ENCODE measurements around the gene SEC14L5. TPM values are rescaled to one million over a fixed set of nuclear protein-coding genes. Genes with fewer than 3 reads are reported as not detected.

Gene SEC14L5
- total RNA-seq, 2 experiments from 2014 or later: 0.09 to 0.28 TPM

DNA sequence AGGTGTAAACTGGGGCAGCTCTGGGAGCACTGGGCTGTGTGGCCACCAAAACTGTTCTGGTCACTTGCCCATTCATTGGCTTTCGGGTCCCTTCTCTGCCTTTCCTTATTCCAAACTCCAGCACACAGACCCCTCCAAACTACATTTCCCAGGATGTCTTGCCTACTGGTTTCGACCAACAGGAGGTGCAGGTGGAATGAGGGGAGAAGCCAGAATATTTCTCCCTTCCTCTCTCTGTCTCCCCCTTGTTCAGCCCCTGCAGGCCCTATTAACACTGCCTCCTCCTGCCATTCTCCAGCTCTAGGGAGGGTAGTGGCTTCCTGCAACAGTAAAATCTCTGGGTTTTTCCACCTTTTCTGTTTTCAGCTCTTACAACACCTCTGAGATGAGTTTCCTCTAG is 88.8 kb downstream of the SEC14L5 start:
- ChIA-PET POLR2A (no interaction called here), CTCF (interaction anchor here (0.5 kb wide), 1 partner anchor 726 kb away, joined by 4 read pairs; no protein-coding TSS in a partner anchor)
- no peaks in the 10 kb centered on the region for H3K9me3 Mint-ChIP-seq (ENCODE audit: low read depth)
- DNase-seq (no peak), ATAC-seq (no peak)
- intact Hi-C loops (cut with DNase I, micrococcal nuclease): no loop called here
- no peaks in the 10 kb centered on the region for H3K36me3 Mint-ChIP-seq (ENCODE audit: low read depth)
- no peak overlapping the region for H3K27ac Mint-ChIP-seq
- H3K4me1 Mint-ChIP-seq: no peaks in the 10 kb centered on the region
- H3K4me3 Mint-ChIP-seq: no peak overlapping the region
- no peaks in the 10 kb centered on the region for H3K27me3 Mint-ChIP-seq

GRCh38 chr16:5054876-5055865 is 97.0 kb downstream of the SEC14L5 start:
- Mint-ChIP-seq H3K4me3 (no peak overlapping the region), H3K36me3 (ENCODE audit: low read depth) (no peaks in the 10 kb centered on the region), H3K27me3 (no peaks in the 10 kb centered on the region), H3K9me3 (ENCODE audit: low read depth) (no peaks in the 10 kb centered on the region), H3K27ac (no peak overlapping the region), H3K4me1 (no peaks in the 10 kb centered on the region)
- ATAC-seq: no peak
- no peak for DNase-seq
- CTCF ChIA-PET: no interaction called here
- intact Hi-C loops (cut with DNase I, micrococcal nuclease): no loop called here
- POLR2A ChIA-PET: no interaction called here

DNA sequence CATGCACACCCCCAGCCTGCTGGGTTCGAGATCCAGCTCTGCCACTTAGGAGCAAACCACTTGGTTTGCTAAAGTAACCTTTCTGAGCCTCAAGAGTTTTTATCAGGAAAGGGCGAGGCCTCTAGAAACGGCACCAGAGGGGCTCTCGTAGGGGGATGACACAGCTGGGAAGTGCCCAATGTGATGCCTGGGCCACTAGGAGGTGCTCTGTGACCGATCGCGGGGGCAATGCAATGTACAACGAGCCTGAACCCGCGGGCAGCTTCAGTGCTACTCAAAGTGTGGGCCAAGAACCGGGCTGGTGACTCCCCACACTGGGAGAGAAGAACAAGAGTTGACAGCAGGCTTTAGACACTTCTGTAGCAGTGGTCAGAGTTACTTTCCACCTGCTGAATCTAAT is 98.2 kb downstream of the SEC14L5 start:
- DNase-seq (peak; percentile 73), ATAC-seq (peak; percentile 93)
- Mint-ChIP-seq H3K27me3 (no peaks in the 10 kb centered on the region), H3K27ac (no peak overlapping the region), H3K36me3 (ENCODE audit: low read depth) (no peaks in the 10 kb centered on the region), H3K4me1 (no peaks in the 10 kb centered on the region), H3K9me3 (ENCODE audit: low read depth) (no peaks in the 10 kb centered on the region), H3K4me3 (no peak overlapping the region)
- POLR2A ChIA-PET: no interaction called here
- CTCF ChIA-PET: interaction anchor here (0.6 to 1.7 kb wide), 8 partner anchors 9 to 176 kb away, joined by 3 to 6 read pairs (median 4); no protein-coding TSS in a partner anchor
- intact Hi-C loops (cut with DNase I, micrococcal nuclease): loop anchor here (1.0 to 2.0 kb wide), 2 partner anchors 36 kb away; no protein-coding TSS in a partner anchor

- Mint-ChIP-seq H3K36me3 (ENCODE audit: low read depth) (no peaks in the 10 kb centered on the region), H3K4me1 (no peaks in the 10 kb centered on the region), H3K27me3 (no peaks in the 10 kb centered on the region), H3K27ac (no peak overlapping the region), H3K9me3 (ENCODE audit: low read depth) (no peaks in the 10 kb centered on the region), H3K4me3 (no peak overlapping the region)
- POLR2A ChIA-PET: interaction anchor here (0.8 kb wide), 1 partner anchor 26 kb away, joined by 3 read pairs; no protein-coding TSS in a partner anchor
- CTCF ChIA-PET: no interaction called here
- DNase-seq: no peak
- no peak for ATAC-seq
- intact Hi-C loops (cut with DNase I, micrococcal nuclease): no loop called here
Measured at GRCh38 chr16:5058476-5058875, 100.3 kb downstream of the SEC14L5 start.

GRCh38 chr16:5059386-5060072 is 101.4 kb downstream of the SEC14L5 start:
- no peak for ATAC-seq
- no peaks in the 10 kb centered on the region for H3K36me3 Mint-ChIP-seq (ENCODE audit: low read depth)

GRCh38 chr16:5060073-5060641 is 102.0 kb downstream of the SEC14L5 start:
- H3K27ac Mint-ChIP-seq: no peak overlapping the region
- H3K9me3 Mint-ChIP-seq (ENCODE audit: low read depth): no peaks in the 10 kb centered on the region
- no peak for DNase-seq
- no peaks in the 10 kb centered on the region for H3K27me3 Mint-ChIP-seq
- intact Hi-C loops (cut with DNase I, micrococcal nuclease): no loop called here
- ATAC-seq: no peak
- no peaks in the 10 kb centered on the region for H3K4me1 Mint-ChIP-seq
- CTCF ChIA-PET: no interaction called here
- H3K4me3 Mint-ChIP-seq: no peak overlapping the region
- POLR2A ChIA-PET: no interaction called here
- H3K36me3 Mint-ChIP-seq (ENCODE audit: low read depth): no peaks in the 10 kb centered on the region

More at GRCh38 chr16:5059386-5060072, 101.4 kb downstream of the SEC14L5 start:
- Mint-ChIP-seq H3K4me3 (no peak overlapping the region), H3K27me3 (no peaks in the 10 kb centered on the region), H3K4me1 (no peaks in the 10 kb centered on the region), H3K9me3 (ENCODE audit: low read depth) (no peaks in the 10 kb centered on the region), H3K27ac (no peak overlapping the region)
- DNase-seq: no peak
- intact Hi-C loops (cut with DNase I, micrococcal nuclease): no loop called here
- ChIA-PET CTCF (no interaction called here), POLR2A (no interaction called here)

- Mint-ChIP-seq H3K9me3 (ENCODE audit: low read depth) (no peaks in the 10 kb centered on the region), H3K4me1 (no peaks in the 10 kb centered on the region), H3K36me3 (ENCODE audit: low read depth) (no peaks in the 10 kb centered on the region), H3K27me3 (no peaks in the 10 kb centered on the region), H3K27ac (no peak overlapping the region), H3K4me3 (no peak overlapping the region)
- ATAC-seq (no peak), DNase-seq (no peak)
- ChIA-PET CTCF (no interaction called here), POLR2A (no interaction called here)
- intact Hi-C loops (cut with DNase I, micrococcal nuclease): no loop called here
Measured at GRCh38 chr16:5062051-5062450, 103.9 kb downstream of the SEC14L5 start.

DNA sequence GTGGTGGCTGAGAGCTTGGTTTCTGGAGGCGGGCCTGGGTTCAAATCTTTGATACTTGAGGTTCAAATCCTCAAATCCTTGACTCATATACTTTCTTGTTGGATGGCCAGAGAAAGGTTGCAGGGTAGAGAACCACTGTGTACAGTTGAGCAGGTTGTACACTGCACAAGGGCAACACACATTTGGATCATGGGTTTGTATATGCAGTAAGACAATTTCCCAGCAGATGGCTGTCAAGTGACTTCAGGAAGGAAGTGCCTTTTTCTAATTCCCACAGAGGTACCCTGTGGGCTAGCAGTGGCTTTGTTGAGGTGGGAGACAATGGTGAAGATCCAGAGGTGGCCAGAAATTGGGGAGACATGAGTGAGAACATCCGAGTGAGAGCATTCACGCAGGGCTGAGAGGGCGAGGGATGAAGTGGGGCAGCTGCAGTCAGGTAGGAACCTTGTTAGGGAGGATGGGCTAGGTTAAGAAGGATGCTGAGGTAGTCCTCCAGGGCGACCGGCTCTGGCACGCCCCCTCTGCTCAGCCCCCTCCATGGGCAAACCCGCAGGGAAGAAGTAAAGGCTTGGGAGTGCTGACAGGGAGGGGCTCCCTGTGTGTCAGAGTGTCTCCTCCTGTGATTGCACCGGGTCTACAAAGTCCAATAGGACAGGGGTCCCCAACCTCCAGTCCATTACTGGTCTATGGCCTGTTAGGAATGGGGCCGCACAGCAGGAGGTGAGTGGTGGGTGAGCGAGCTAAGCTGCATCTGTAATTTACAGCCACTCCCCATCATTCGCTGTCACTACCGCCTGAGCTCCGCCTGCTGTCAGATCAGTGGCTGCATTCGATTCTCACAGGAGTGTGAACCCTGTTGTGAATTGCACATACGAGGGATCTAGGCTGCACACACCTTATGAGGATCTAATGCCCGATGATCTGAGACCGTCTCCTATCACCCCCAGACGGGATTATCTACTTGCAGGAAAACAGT is 104.9 kb downstream of the SEC14L5 start:
- no peak for DNase-seq
- Mint-ChIP-seq H3K27me3 (no peaks in the 10 kb centered on the region), H3K4me3 (no peak overlapping the region), H3K9me3 (ENCODE audit: low read depth) (no peaks in the 10 kb centered on the region), H3K27ac (no peak overlapping the region), H3K36me3 (ENCODE audit: low read depth) (no peaks in the 10 kb centered on the region), H3K4me1 (no peaks in the 10 kb centered on the region)
- intact Hi-C loops (cut with DNase I, micrococcal nuclease): no loop called here
- POLR2A ChIA-PET: no interaction called here
- CTCF ChIA-PET: no interaction called here
- no peak for ATAC-seq

GRCh38 chr16:5064915-5065314 is 106.8 kb downstream of the SEC14L5 start:
- Mint-ChIP-seq H3K4me1 (no peaks in the 10 kb centered on the region), H3K27me3 (no peaks in the 10 kb centered on the region), H3K36me3 (ENCODE audit: low read depth) (no peaks in the 10 kb centered on the region), H3K9me3 (ENCODE audit: low read depth) (no peaks in the 10 kb centered on the region), H3K27ac (no peak overlapping the region), H3K4me3 (no peak overlapping the region)
- DNase-seq (no peak), ATAC-seq (no peak)
- POLR2A ChIA-PET: no interaction called here
- intact Hi-C loops (cut with DNase I, micrococcal nuclease): no loop called here
- CTCF ChIA-PET: interaction anchor here (1.0 kb wide), 1 partner anchor 9 kb away, joined by 3 read pairs; no protein-coding TSS in a partner anchor

- Mint-ChIP-seq H3K27ac (no peak overlapping the region), H3K4me1 (peaks cover under 1% of the 10 kb centered on the region), H3K27me3 (no peaks in the 10 kb centered on the region), H3K4me3 (no peak overlapping the region), H3K9me3 (ENCODE audit: low read depth) (no peaks in the 10 kb centered on the region), H3K36me3 (ENCODE audit: low read depth) (no peaks in the 10 kb centered on the region)
- intact Hi-C loops (cut with DNase I, micrococcal nuclease): no loop called here
- POLR2A ChIA-PET: no interaction called here
- DNase-seq: no peak
- CTCF ChIA-PET: interaction anchor here (1.0 kb wide), 1 partner anchor 9 kb away, joined by 3 read pairs; no protein-coding TSS in a partner anchor
- ATAC-seq: no peak
Measured at GRCh38 chr16:5065326-5065725, 107.2 kb downstream of the SEC14L5 start.

GRCh38 chr16:5065813-5066212 is 107.7 kb downstream of the SEC14L5 start, which contains the start of gene C16orf89:
TSS of gene C16orf89 (minus strand) at chr16:5065956. CDS start at chr16:5065908, 48 bp downstream.
- Mint-ChIP-seq H3K27ac (no peak within 1 kb of the TSS), H3K4me1 (peaks cover 3% of the 10 kb centered on the region), H3K4me3 (no peak within 1 kb of the TSS), H3K36me3 (ENCODE audit: low read depth) (no peaks in the 10 kb centered on the region), H3K27me3 (no peaks in the 10 kb centered on the region), H3K9me3 (ENCODE audit: low read depth) (no peaks in the 10 kb centered on the region)
- ChIA-PET POLR2A (no interaction called here), CTCF (interaction anchor here (1.2 kb wide), 1 partner anchor 9 kb away, joined by 4 read pairs; no protein-coding TSS in a partner anchor)
- intact Hi-C loops (cut with DNase I, micrococcal nuclease): no loop called here
- ATAC-seq: no peak
- DNase-seq: no peak
